GM12878 (cell line): ENCODE measurements around the gene STYXL1. TPM values are rescaled to one million over a fixed set of nuclear protein-coding genes. Genes with fewer than 3 reads are reported as not detected.

Source experiments
- ATAC-seq: fragments of 200-7000 bp; cut with Tn5 transposase; 3 replicates; pipeline ENCODE4 v1.9.1; 2020; ENCODE audit warnings: mild to moderate bottlenecking, moderate library complexity
- BruUV-seq: library from RNA; stranded (reverse); fragments of 400-500 nt; replicated peaks from 2 replicates; lab custom pipeline; 2021; lab: Mats Ljungman, UMichigan
- CTCF ChIA-PET: fragments of 300-600 bp; sonication (Branson Sonifier 250); formaldehyde crosslinking; extraction: SDS; loops from one replicate; lab custom pipeline; 2021; ENCODE audit warnings: inconsistent platforms; lab: Yijun Ruan, JAX
- POLR2A ChIA-PET: fragments of 350-600 bp; formaldehyde crosslinking; extraction: SDS; loops from one replicate; lab custom pipeline; 2021; ENCODE audit warnings: inconsistent platforms; lab: Charles Lee
- RAD21 ChIA-PET: fragments of 300-600 bp; sonication (Branson Sonifier 250); formaldehyde crosslinking; loops from one replicate; lab custom pipeline; 2023; ENCODE audit warnings: antibody characterized with exemption; ENCODE audit not compliant: unreplicated experiment; lab: Charles Lee
- SMC1A ChIA-PET: fragments of 300-600 bp; sonication (Branson Sonifier 250); formaldehyde crosslinking; loops from one replicate; lab custom pipeline; 2023; ENCODE audit not compliant: unreplicated experiment, uncharacterized antibody; lab: Charles Lee
- DNase-seq: peaks from one replicate; pipeline ENCODE4 v3.0.0-alpha.2; 2011; ENCODE audit warnings: low read depth, low spot score
- FAIRE-seq: peaks from 3 replicates; lab custom pipeline; 2011; peaks lifted over from hg19 to GRCh38; lab: Jason Lieb, UNC
- H2AFZ ChIP-seq: 2 replicates; pipeline ENCODE4 v1.6.0; 2011; ENCODE audit warnings: low read depth, low read length, control low read depth; ENCODE audit not compliant: control insufficient read depth
- H3K27ac ChIP-seq: 2 replicates; pipeline ENCODE4 v1.5.1; 2011; ENCODE audit warnings: control low read depth; ENCODE audit not compliant: control insufficient read depth, insufficient read depth
- H3K27me3 ChIP-seq, 2 experiments: replicated peaks in 1 of 2; 2 replicates each; pipeline versions ENCODE4 v1.6.0 to v1.6.1; 2011; ENCODE audit warnings: low read length in 1 of 2; ENCODE audit not compliant: control insufficient read depth in 2 of 2, insufficient read depth in 2 of 2
- H3K36me3 ChIP-seq, 2 experiments: 2 replicates each; pipeline ENCODE4 v1.5.1; 2011; ENCODE audit warnings: low read length in 1 of 2; ENCODE audit not compliant: control insufficient read depth in 2 of 2, insufficient read depth in 2 of 2
- H3K4me1 ChIP-seq: 2 replicates; pipeline ENCODE4 v1.6.1; 2011; ENCODE audit warnings: mild to moderate bottlenecking, low read length, moderate library complexity, mixed read lengths; ENCODE audit not compliant: control insufficient read depth, insufficient read depth
- H3K4me2 ChIP-seq: 2 replicates; pipeline ENCODE4 v1.6.0; 2011; ENCODE audit warnings: control low read depth; ENCODE audit not compliant: control insufficient read depth, insufficient read depth
- H3K4me3 ChIP-seq: fragments of 200-600 bp; sonication (generic); 2 replicates; pipeline ENCODE4 v1.5.1; 2016
- H3K79me2 ChIP-seq: 2 replicates; pipeline ENCODE4 v1.6.0; 2011; ENCODE audit warnings: low read length; ENCODE audit not compliant: control insufficient read depth, insufficient read depth
- H3K9ac ChIP-seq: 2 replicates; pipeline ENCODE4 v1.8.0; 2011; ENCODE audit warnings: low read length, control low read depth, mixed read lengths; ENCODE audit not compliant: control insufficient read depth, insufficient read depth
- H3K9me3 ChIP-seq: replicated peaks from 3 replicates; pipeline ENCODE4 v1.5.1; 2011; ENCODE audit warnings: mild to moderate bottlenecking, low read length; ENCODE audit not compliant: control insufficient read depth, insufficient read depth
- H4K20me1 ChIP-seq: 2 replicates; pipeline ENCODE4 v1.6.0; 2011; ENCODE audit not compliant: control insufficient read depth, insufficient read depth
- ATF2 ChIP-seq: IDR thresholded peaks from 2 replicates; pipeline ENCODE4 v1.6.1; 2012; ENCODE audit warnings: low read length, inconsistent platforms
- BCL3 ChIP-seq: IDR thresholded peaks from 2 replicates; pipeline ENCODE4 v1.6.1; 2011; ENCODE audit warnings: borderline replicate concordance, low read depth, mild to moderate bottlenecking, moderate library complexity, low read length; ENCODE audit not compliant: insufficient read depth, poor library complexity, severe bottlenecking
- IKZF2 ChIP-seq, 2 experiments: fragments of 450-650 bp; IDR thresholded peaks; 2 replicates each; pipeline ENCODE4 v1.6.1; 2017; ENCODE audit warnings: mild to moderate bottlenecking in 2 of 2, moderate library complexity in 2 of 2
- MEF2A ChIP-seq: IDR thresholded peaks from 2 replicates; pipeline ENCODE4 v1.6.1; 2011; ENCODE audit warnings: low read depth, mild to moderate bottlenecking, low read length, moderate library complexity; ENCODE audit not compliant: insufficient read depth
- MTA3 ChIP-seq: IDR thresholded peaks from 2 replicates; pipeline ENCODE4 v1.6.1; 2012; ENCODE audit warnings: low read length, inconsistent platforms, borderline replicate concordance
- NFYB ChIP-seq: IDR thresholded peaks from 2 replicates; pipeline ENCODE4 v1.6.1; 2011; ENCODE audit warnings: low read depth, mild to moderate bottlenecking, low read length, improper control_type of control experiment, moderate library complexity; ENCODE audit not compliant: insufficient read depth
- SMAD1 ChIP-seq: fragments of 450-650 bp; IDR thresholded peaks from 2 replicates; pipeline ENCODE4 v1.6.1; 2018; ENCODE audit warnings: mild to moderate bottlenecking, low read depth; ENCODE audit not compliant: partially characterized antibody
- SP1 ChIP-seq: IDR thresholded peaks from one replicate; pipeline ENCODE4 v1.6.1; 2011; ENCODE audit warnings: low read depth, low read length
- SREBF1 ChIP-seq: IDR thresholded peaks from 2 replicates; pipeline ENCODE4 v1.6.1; 2012; ENCODE audit warnings: mild to moderate bottlenecking, low read length
- USF2 ChIP-seq: IDR thresholded peaks from 2 replicates; pipeline ENCODE4 v1.6.1; 2011; ENCODE audit warnings: low read depth, low read length, improper control_type of control experiment, borderline replicate concordance
- ZBTB11 ChIP-seq: fragments of 450-650 bp; formaldehyde crosslinking; IDR thresholded peaks from 2 replicates; pipeline ENCODE4 v1.5.0; 2022; ENCODE audit warnings: mild to moderate bottlenecking, missing genetic modification characterization
- ZNF384 ChIP-seq: IDR thresholded peaks from 2 replicates; pipeline ENCODE4 v1.6.1; 2012; ENCODE audit warnings: low read depth, mild to moderate bottlenecking, low read length, improper control_type of control experiment, borderline replicate concordance
- WGBS: methylation state at CpG from one replicate; pipeline ENCODE4 v1.1.6; 2016; ENCODE audit warnings: low lambda C conversion rate; ENCODE audit not compliant: insufficient replicate concordance, insufficient coverage; ENCODE audit errors: missing lambda C conversion rate; 5-methylcytosine and 5-hydroxymethylcytosine counted together
- in situ Hi-C: fragments of 300-500 bp; cut with MboI; formaldehyde crosslinking; loops from 9 replicates; pipeline ENCODE4 v1.14.3; 2018; ENCODE audit warnings: mixed read lengths
- intact Hi-C: fragments of 100-400 bp; cut with micrococcal nuclease; formaldehyde crosslinking; loops from one replicate; pipeline ENCODE4 v1.14.2; 2022; ENCODE audit not compliant: unreplicated experiment
- polyA plus RNA-seq, 11 experiments: library from polyadenylated mRNA; depleted of rRNA in 4 of 11; unstranded in 6 of 11; stranded (reverse) in 5 of 11; fragments of >200 nt; fragmentation: Nextera tagmentation in 4 of 11; fragmentation: Illumina TruSeq in 1 of 11; extraction: Ambion mirVana in 4 of 11; extraction: Trizol in 1 of 11; gene quantifications; 1 replicate in 1 of 11; 2 replicates in 10 of 11; pipeline versions ENCODE4 v1.2.1 to v1.2.3, GENCODE V29; 2011 to 2016; ENCODE audit warnings: inconsistent platforms in 2 of 11, missing spikeins in 2 of 11, low read depth in 1 of 11
- total RNA-seq, 4 experiments: library from RNA; depleted of rRNA in 3 of 4; stranded (reverse); fragments of >200 nt in 3 of 4; fragmentation: Illumina TruSeq in 1 of 4; extraction: Trizol in 1 of 4; gene quantifications; 2 replicates each; pipeline versions ENCODE4 v1.2.1 to v1.2.3, GENCODE V29; 2013 to 2021

STYXL1 gene
- total and polyA plus RNA-seq, 10 of the 15 experiments (the other 5 are each of a cell fraction or from before 2014, with no cell fraction given) = 18.4 to 65.9 (median 40.7) TPM

- whole genome bisulfite sequencing = 93% methylated on average over 17 of the region's 22 CpGs
- in situ Hi-C loops = no loop called here
Observed at GRCh38 chr7:75979759-75980429, 67.9 kb downstream of the STYXL1 start.

More at GRCh38 chr7:75979759-75980429, 67.9 kb downstream of the STYXL1 start:
- intact Hi-C loops = no loop called here
- Histone ChIP-seq H3K36me3 (peaks cover 0 to 27% of the 10 kb centered on the region in 2 experiments; a peak in 3 of 4 replicates), H3K27me3 (no peaks in the 10 kb centered on the region), H3K4me3 (no peak overlapping the region), H3K79me2 (no peaks in the 10 kb centered on the region), H2AFZ (no peak overlapping the region), H3K4me2 (no peak overlapping the region), H3K9ac (no peak overlapping the region), H4K20me1 (no peaks in the 10 kb centered on the region), H3K4me1 (no peaks in the 10 kb centered on the region), H3K27ac (no peak overlapping the region), H3K9me3 (no peaks in the 10 kb centered on the region)
- ChIA-PET CTCF (no interaction called here), SMC1A (no interaction called here), POLR2A (no interaction called here), RAD21 (no interaction called here)
- BruUV-seq = no TSS peak
- TF ChIP-seq IKZF2 (IDR thresholded peaks at IDR 0.05) = no peak
- no peak for TF ChIP-seq SREBF1
- TF ChIP-seq NFYB = no peak
- TF ChIP-seq USF2 = no peak
- TF ChIP-seq ATF2 = no peak
- TF ChIP-seq MEF2A = no peak
- TF ChIP-seq SMAD1 = no peak
- no peak for TF ChIP-seq MTA3
- no peak for TF ChIP-seq BCL3
- no peak for TF ChIP-seq ZBTB11 (CRISPR knock-in tag)
- no peak for TF ChIP-seq ZNF384
- no peak for TF ChIP-seq SP1
- ATAC-seq (no peak), DNase-seq (no peak), FAIRE-seq (no peak)
